Dermis blood vessel endothelial cell (primary cell): ENCODE data around the gene GUCA2A. TPM values are rescaled to one million over a fixed set of nuclear protein-coding genes. Genes with fewer than 3 reads are reported as not detected.

Source experiments
- DNase-seq: peaks from one replicate; pipeline ENCODE4 v3.0.0; 2010
- total RNA-seq: library from RNA; depleted of rRNA; stranded (reverse); fragments of >200 nt; gene quantifications from 2 replicates; pipeline ENCODE4 v1.2.3, GENCODE V29; 2014

GUCA2A gene
- total RNA-seq, 1 donor from 2014 or later, result not detected

DNA sequence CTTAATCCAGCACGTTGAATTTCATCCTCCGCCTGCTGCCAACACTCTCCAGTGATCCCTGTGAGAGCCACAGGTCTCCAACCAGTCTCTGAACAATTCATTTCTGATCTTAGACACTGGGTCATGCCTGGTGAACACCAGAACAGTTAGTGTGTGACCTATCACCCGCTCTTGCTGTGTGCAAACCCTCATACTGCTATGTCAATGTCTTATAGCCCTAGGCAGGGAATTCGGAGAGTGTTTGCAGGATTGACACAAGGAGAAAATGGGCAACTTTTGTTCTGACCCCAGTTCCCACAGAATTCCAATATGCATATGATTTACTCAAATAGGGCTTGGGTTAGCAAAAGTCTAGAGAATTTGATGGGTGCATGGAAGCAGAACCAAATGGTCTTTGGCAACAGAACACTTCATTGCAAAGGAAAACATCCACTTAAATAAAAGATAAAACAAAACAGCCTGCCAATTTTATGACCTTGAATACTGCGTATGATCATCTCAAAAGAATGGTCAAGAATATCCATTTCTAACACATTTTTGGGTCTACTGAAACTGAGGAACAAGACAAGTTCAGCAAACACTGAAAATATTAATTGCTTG lies 34.4 kb downstream of the GUCA2A start:
- DNase-seq, result no peak

DNA sequence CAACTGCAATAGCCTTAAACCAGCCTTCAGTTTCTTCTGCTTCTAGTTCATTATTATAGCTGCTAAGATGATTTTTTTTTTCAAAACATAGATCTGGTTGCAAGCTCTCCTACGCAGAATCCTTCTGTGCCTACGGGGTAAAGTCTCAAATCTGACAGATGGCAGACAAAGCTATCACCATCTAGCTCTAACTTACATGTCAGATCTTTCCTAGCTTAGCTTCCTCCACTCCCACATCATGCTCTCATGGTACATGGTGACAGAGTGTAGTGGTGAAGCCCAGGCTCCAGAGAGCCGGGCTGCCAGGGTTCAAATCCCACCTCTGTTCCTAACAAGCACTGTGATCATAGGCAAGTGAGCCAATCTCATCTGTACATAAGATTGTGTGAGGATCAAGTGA lies 35.6 kb downstream of the GUCA2A start:
- DNase-seq, result no peak

DNA sequence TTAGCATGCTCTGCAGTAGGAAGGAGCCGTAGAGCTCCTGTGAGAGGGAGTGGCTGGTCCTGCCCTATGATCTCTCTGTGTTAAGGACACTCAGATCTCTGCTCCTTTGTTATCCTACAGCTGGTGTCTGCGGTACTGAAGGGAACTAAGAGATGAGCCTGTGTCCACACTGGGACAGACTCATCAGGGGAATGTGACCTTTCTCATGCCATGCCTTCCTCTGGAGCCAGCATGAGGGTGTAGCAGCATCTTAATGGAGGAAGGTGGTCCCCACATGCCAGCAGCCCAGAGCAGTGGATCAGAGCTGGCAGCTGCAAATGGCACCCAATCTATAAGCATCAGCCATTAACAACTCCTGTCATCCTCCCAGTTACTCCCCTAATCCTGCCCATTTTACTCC lies 36.0 kb downstream of the GUCA2A start:
- DNase-seq, result no peak

DNA sequence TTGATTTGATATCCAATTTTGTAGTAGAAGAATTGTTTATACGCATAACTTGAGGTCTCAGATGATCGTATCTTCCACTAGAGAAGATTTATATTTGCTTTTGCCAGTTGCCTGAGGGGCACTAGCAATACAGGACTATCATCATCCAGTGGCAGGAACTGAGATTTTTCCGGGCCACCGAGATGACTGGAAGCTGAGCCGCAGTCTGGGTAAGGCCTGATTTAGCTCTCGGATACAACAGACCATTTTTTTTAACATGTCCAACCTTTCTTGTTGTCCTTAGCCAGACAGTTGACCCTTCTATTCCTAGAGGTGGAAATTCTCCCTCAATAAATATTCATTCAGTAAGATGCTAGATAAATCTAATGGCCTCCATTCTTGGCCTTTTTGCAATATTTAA lies 36.8 kb downstream of the GUCA2A start:
- DNase-seq, result no peak

DNA sequence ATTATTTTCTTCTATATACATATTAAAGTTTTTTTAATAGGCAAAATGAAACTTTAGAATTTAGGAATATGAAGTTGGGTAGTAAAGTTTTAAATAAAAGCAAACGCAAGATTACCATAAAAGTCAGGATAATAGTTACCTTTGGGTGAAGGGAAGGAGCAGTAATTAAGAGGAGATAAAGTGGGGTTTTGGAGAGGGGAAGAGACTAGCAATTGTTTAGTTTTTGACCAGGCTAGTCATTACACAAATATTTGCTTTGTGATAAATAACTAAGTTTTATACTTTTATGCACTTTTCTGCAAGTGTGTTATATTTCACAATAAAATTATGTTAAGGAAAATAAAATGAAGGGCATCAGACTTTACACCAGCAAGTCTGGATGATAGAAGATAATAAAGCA lies 39.0 kb downstream of the GUCA2A start:
- DNase-seq, result no peak

DNA sequence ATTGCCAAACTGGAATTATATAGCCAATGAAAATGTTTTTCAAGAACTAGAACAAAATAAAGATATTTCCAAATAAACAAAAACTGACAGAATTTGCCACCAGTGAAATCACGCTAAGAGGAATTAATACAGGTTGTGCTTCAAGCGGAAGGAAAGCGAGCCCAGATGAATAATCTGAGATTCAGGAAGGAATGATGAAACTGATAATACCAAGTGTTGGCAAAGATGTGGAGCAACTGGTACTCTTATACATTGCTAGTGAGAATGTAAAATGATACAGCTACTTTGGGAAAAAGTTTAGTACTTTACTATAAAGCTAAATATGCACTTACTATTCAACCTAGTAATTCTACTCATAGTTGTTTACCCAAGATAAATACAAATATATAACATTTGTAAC lies 42.1 kb downstream of the GUCA2A start:
- no peak for DNase-seq

DNA sequence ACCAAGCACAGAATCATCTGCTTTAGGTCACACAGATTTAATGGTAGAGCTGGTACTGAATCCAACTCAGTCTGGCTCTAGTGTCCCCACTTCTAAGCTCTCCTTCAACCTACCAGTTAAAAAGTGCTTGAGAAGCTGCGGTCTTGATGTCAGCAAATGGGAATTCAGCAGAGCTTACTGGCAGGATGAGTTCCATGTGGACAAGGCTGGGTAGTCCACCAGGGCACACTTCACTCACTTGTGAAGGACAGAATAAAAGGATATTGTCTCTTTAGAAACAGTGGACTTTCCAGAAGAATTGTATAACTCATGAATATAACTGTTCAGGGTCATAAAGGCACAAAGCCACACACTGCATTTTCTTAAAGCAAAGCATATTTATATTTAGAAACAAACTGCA lies 46.4 kb downstream of the GUCA2A start:
- no peak for DNase-seq

DNA sequence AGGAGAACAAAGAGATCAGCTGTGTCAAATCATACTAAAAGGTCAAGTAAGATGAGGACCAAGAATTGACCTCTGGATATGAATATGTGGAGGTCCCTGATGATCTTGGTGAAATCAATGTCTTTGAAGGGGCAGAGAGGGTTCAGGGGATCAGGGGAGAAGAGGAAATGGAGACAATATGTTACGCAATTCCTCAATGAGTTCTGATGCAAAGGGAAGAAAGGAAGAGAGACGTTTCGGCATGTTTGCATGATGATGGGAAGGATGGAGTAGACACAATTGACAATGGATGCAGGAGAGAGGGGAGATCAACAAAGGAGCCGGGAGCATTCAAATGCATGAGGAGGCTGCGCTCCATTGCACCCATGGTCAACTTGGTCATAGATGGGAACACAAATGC lies 47.3 kb downstream of the GUCA2A start:
- DNase-seq, result no peak

DNA sequence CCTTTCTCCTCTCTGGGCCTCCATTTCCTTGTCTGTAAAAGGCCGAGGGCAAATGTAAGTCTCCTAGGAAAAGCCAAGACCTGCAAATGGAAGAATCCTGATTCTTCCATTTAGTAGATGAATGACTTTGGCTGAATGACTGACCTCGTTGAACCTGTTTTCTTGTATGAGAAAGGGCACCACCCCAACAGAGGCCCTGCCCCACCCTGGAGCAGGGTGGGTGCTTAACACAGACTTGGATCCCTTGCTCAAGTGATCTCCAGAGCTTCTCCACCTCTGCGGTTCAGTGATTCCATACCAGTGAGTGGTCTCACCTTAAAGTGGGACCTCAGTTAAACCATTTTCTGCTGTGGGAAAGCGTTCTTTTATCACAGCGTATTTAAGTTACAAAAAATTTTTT lies 50.3 kb downstream of the GUCA2A start:
- DNase-seq, result no peak

Other genes starting within 250 kb of the GUCA2A start
- gene HIVEP3, start 245.8 kb downstream of the GUCA2A start, total RNA-seq, result 0.85 and 0.93 TPM in 2 replicates
- not detected in 2 replicates for gene GUCA2B, start 11.3 kb downstream of the GUCA2A start, total RNA-seq
- 23.8 and 33.2 TPM in 2 replicates for gene FOXJ3, start 170.5 kb upstream of the GUCA2A start, total RNA-seq
- gene RIMKLA, start 216.0 kb upstream of the GUCA2A start, total RNA-seq, result under 0.01 and 0.05 TPM in 2 replicates